K562 (cell line): Measurements from ENCODE around the gene SLC48A1. TPM values are rescaled to one million over a fixed set of nuclear protein-coding genes. Genes with fewer than 3 reads are reported as not detected.

Experiments
- CCAR2 ChIP-seq: fragments of 200-400 bp; formaldehyde crosslinking; IDR thresholded peaks from 2 replicates; pipeline ENCODE4 v1.6.1; 2017; ENCODE audit warnings: mild to moderate bottlenecking, low read depth, low read length
- CSDE1 ChIP-seq, 2 experiments: fragments of 450-650 bp; IDR thresholded peaks; 2 replicates each; pipeline ENCODE4 v1.6.1; 2016; ENCODE audit warnings: mild to moderate bottlenecking in 1 of 2
- DEAF1 ChIP-seq: fragments of 450-650 bp; formaldehyde crosslinking; IDR thresholded peaks from 2 replicates; pipeline ENCODE4 v1.4.0; 2020; ENCODE audit warnings: mild to moderate bottlenecking, moderate library complexity
- EP300 ChIP-seq: IDR thresholded peaks from 2 replicates; pipeline ENCODE4 v1.6.1; 2012; ENCODE audit warnings: low read length, improper control_type of control experiment
- PHB ChIP-seq: fragments of 250-450 bp; sonication (Bioruptor Pico); IDR thresholded peaks from 2 replicates; pipeline ENCODE4 v1.5.0; 2021
- SIN3B ChIP-seq: fragments of 450-650 bp; IDR thresholded peaks from 2 replicates; pipeline ENCODE4 v1.6.1; 2017; ENCODE audit warnings: low read depth, mild to moderate bottlenecking, moderate library complexity
- SP1 ChIP-seq: sonication (generic); formaldehyde crosslinking; IDR thresholded peaks from 2 replicates; pipeline ENCODE4 v1.8.1; 2022; ENCODE audit warnings: mild to moderate bottlenecking, missing genetic modification reagents
- TCF7L2 ChIP-seq: fragments of 150-350 bp; IDR thresholded peaks from 2 replicates; pipeline ENCODE4 v1.6.1; 2016; ENCODE audit warnings: low read depth, mild to moderate bottlenecking, low read length, moderate library complexity
- TEAD1 ChIP-seq, 2 experiments: fragments of 450-650 bp in 1 of 2; sonication (generic) in 1 of 2; formaldehyde crosslinking; IDR thresholded peaks; 2 replicates each; pipeline versions ENCODE4 v1.4.0 to v1.8.0; 2020 to 2022; ENCODE audit warnings: mild to moderate bottlenecking in 2 of 2, missing genetic modification reagents in 1 of 2
- THRAP3 ChIP-seq: fragments of 450-650 bp; IDR thresholded peaks from 2 replicates; pipeline ENCODE4 v1.6.1; 2016; ENCODE audit warnings: mild to moderate bottlenecking, inconsistent platforms, borderline replicate concordance
- ZNF592 ChIP-seq: fragments of 450-650 bp; IDR thresholded peaks from 2 replicates; pipeline ENCODE4 v1.6.1; 2017; ENCODE audit warnings: antibody characterized with exemption, mild to moderate bottlenecking
- ZNF655 ChIP-seq: fragments of 250-450 bp; sonication (Bioruptor Pico); IDR thresholded peaks from 2 replicates; pipeline ENCODE4 v1.5.0; 2021
- polyA plus RNA-seq, 8 experiments: library from polyadenylated mRNA; depleted of rRNA in 4 of 8; stranded (reverse) in 5 of 8; unstranded in 3 of 8; fragments of >200 nt; fragmentation: Nextera tagmentation in 2 of 8; fragmentation: Illumina TruSeq in 1 of 8; extraction: Ambion mirVana in 2 of 8; extraction: Trizol in 1 of 8; gene quantifications; 2 replicates each; pipeline versions ENCODE4 v1.2.1 to v1.2.3, GENCODE V29; 2011 to 2014; ENCODE audit warnings: inconsistent platforms in 1 of 8, missing spikeins in 1 of 8
- total RNA-seq, 7 experiments: library from RNA; depleted of rRNA in 6 of 7; stranded (reverse); fragments of >200 nt in 6 of 7; fragmentation: Illumina TruSeq in 2 of 7; extraction: Trizol in 2 of 7; gene quantifications; 2 replicates each; pipeline versions ENCODE4 v1.2.1 to v1.2.3, GENCODE V29; 2011 to 2021; ENCODE audit warnings: low replicate concordance in 1 of 7
- TF ChIP-seq, protein P1 (sequence below): sonication (generic); formaldehyde crosslinking; IDR thresholded peaks from 2 replicates; pipeline ENCODE4 v1.8.0; 2023; ENCODE audit warnings: mild to moderate bottlenecking, missing genetic modification reagents
- TF ChIP-seq, protein P2 (sequence below): fragments of 450-650 bp; IDR thresholded peaks from 2 replicates; pipeline ENCODE4 v1.7.1; 2018; ENCODE audit warnings: mild to moderate bottlenecking, low read depth; ENCODE audit not compliant: partially characterized antibody

The SLC48A1 gene
- total and polyA plus RNA-seq, 9 of the 15 experiments (the other 6 are each of a cell fraction or from before 2014, with no cell fraction given) = 10.7 to 37.5 (median 18.7) TPM

- TF ChIP-seq EP300 = no peak
- no peak for TF ChIP-seq SP1 (CRISPR knock-in tag)
- TF ChIP-seq SIN3B = no peak
- no peak for TF ChIP-seq TEAD1 (CRISPR knock-in tag; IDR thresholded peaks at IDR 0.05)
- TF ChIP-seq PHB = 0 out of 2 replicates have a peak, but pooled peaks have one; percentile 59
- TF ChIP-seq CSDE1 (IDR thresholded peaks at IDR 0.05) = no peak
- TF ChIP-seq ZNF592 = peak; percentile 40; the same call in 1 of the 2 replicates
- TF ChIP-seq, protein P1, sequence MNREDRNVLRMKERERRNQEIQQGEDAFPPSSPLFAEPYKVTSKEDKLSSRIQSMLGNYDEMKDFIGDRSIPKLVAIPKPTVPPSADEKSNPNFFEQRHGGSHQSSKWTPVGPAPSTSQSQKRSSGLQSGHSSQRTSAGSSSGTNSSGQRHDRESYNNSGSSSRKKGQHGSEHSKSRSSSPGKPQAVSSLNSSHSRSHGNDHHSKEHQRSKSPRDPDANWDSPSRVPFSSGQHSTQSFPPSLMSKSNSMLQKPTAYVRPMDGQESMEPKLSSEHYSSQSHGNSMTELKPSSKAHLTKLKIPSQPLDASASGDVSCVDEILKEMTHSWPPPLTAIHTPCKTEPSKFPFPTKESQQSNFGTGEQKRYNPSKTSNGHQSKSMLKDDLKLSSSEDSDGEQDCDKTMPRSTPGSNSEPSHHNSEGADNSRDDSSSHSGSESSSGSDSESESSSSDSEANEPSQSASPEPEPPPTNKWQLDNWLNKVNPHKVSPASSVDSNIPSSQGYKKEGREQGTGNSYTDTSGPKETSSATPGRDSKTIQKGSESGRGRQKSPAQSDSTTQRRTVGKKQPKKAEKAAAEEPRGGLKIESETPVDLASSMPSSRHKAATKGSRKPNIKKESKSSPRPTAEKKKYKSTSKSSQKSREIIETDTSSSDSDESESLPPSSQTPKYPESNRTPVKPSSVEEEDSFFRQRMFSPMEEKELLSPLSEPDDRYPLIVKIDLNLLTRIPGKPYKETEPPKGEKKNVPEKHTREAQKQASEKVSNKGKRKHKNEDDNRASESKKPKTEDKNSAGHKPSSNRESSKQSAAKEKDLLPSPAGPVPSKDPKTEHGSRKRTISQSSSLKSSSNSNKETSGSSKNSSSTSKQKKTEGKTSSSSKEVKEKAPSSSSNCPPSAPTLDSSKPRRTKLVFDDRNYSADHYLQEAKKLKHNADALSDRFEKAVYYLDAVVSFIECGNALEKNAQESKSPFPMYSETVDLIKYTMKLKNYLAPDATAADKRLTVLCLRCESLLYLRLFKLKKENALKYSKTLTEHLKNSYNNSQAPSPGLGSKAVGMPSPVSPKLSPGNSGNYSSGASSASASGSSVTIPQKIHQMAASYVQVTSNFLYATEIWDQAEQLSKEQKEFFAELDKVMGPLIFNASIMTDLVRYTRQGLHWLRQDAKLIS (CRISPR knock-in tag) = no peak
- TF ChIP-seq THRAP3 = no peak
- no peak for TF ChIP-seq CCAR2
- TF ChIP-seq, protein P2, sequence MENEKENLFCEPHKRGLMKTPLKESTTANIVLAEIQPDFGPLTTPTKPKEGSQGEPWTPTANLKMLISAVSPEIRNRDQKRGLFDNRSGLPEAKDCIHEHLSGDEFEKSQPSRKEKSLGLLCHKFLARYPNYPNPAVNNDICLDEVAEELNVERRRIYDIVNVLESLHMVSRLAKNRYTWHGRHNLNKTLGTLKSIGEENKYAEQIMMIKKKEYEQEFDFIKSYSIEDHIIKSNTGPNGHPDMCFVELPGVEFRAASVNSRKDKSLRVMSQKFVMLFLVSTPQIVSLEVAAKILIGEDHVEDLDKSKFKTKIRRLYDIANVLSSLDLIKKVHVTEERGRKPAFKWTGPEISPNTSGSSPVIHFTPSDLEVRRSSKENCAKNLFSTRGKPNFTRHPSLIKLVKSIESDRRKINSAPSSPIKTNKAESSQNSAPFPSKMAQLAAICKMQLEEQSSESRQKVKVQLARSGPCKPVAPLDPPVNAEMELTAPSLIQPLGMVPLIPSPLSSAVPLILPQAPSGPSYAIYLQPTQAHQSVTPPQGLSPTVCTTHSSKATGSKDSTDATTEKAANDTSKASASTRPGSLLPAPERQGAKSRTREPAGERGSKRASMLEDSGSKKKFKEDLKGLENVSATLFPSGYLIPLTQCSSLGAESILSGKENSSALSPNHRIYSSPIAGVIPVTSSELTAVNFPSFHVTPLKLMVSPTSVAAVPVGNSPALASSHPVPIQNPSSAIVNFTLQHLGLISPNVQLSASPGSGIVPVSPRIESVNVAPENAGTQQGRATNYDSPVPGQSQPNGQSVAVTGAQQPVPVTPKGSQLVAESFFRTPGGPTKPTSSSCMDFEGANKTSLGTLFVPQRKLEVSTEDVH = no peak
- TF ChIP-seq DEAF1 (CRISPR knock-in tag) = no peak
- TF ChIP-seq TCF7L2 = no peak
- TF ChIP-seq ZNF655 = no peak
Observed at GRCh38 chr12:47818467-47819137, 45.6 kb downstream of the SLC48A1 start (continued).
